Osteoblast (primary cell): ENCODE measurements around the gene AGBL4. TPM values are rescaled to one million over a fixed set of nuclear protein-coding genes. Genes with fewer than 3 reads are reported as not detected.

Experiments
- DNase-seq: peaks from one replicate; pipeline ENCODE4 v3.0.0; 2011; ENCODE audit warnings: low spot score, mixed read lengths; ENCODE audit not compliant: insufficient read length; ENCODE audit errors: missing footprints
- H2AFZ ChIP-seq: 2 replicates; pipeline ENCODE4 v1.6.0; 2011; ENCODE audit warnings: mild to moderate bottlenecking, low read length
- H3K27ac ChIP-seq: 2 replicates; pipeline ENCODE4 v1.5.1; 2011; ENCODE audit warnings: mild to moderate bottlenecking, low read depth, low read length, moderate library complexity
- H3K27me3 ChIP-seq: 2 replicates; pipeline ENCODE4 v1.6.0; 2012; ENCODE audit warnings: mild to moderate bottlenecking, control low read depth, inconsistent platforms, low read length, moderate library complexity; ENCODE audit not compliant: insufficient read depth
- H3K36me3 ChIP-seq: 2 replicates; pipeline ENCODE4 v1.5.1; 2011; ENCODE audit warnings: mild to moderate bottlenecking, low read length, control low read depth, moderate library complexity; ENCODE audit not compliant: insufficient read depth
- H3K4me1 ChIP-seq: 2 replicates; pipeline ENCODE4 v1.5.1; 2011; ENCODE audit warnings: mild to moderate bottlenecking, low read length, control low read depth, moderate library complexity; ENCODE audit not compliant: insufficient read depth
- H3K4me2 ChIP-seq: 2 replicates; pipeline ENCODE4 v1.6.0; 2011; ENCODE audit warnings: mild to moderate bottlenecking, low read length; ENCODE audit not compliant: insufficient read depth
- H3K4me3 ChIP-seq: fragments of 200-600 bp; sonication (generic); 3 replicates; pipeline ENCODE4 v1.5.1; 2012; ENCODE audit warnings: mild to moderate bottlenecking, low read length, inconsistent platforms; ENCODE audit not compliant: insufficient read depth
- H3K79me2 ChIP-seq: 2 replicates; pipeline ENCODE4 v1.6.0; 2012; ENCODE audit warnings: mild to moderate bottlenecking, low read length, control low read depth, inconsistent platforms; ENCODE audit not compliant: insufficient read depth
- H3K9me3 ChIP-seq: 2 replicates; pipeline ENCODE4 v1.5.1; 2011; ENCODE audit warnings: low read depth, low read length, control low read depth
- H4K20me1 ChIP-seq: 2 replicates; pipeline ENCODE4 v1.6.0; 2012; ENCODE audit warnings: mild to moderate bottlenecking, low read length, control low read depth; ENCODE audit not compliant: insufficient read depth
- total RNA-seq: library from RNA; depleted of rRNA; stranded (reverse); fragments of >200 nt; gene quantifications from 2 replicates; pipeline ENCODE4 v1.2.3, GENCODE V29; 2012
- TF ChIP-seq, protein P1 (sequence below): IDR thresholded peaks from 2 replicates; pipeline ENCODE4 v1.5.1; 2011; ENCODE audit warnings: mild to moderate bottlenecking, low read depth, low read length, moderate library complexity; ENCODE audit errors: extremely low read depth

AGBL4 gene
- total RNA-seq, 1 donor = not detected

DNA sequence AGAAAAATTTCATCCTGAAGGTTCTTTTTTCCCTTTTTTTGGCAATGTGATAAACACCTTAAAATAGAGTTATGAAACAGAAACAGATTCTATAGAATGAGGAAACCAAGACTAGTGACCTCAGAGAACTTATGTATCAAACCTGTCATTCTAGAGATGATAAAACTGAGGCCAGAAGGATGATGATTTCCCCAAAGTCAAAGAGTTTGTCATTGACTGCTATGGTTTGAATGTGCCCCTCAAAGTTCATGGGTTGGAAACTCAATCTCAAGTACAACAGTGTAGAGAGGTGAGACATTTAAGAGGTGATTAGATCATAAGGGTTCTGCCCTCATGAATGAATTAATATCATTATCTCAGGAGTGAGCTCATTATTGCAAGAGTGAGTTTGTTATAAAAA, 1233.4 kb downstream of the AGBL4 start:
- H3K4me1 ChIP-seq = no peaks in the 10 kb centered on the region
- H3K36me3 ChIP-seq = no peaks in the 10 kb centered on the region
- no peaks in the 10 kb centered on the region for H3K79me2 ChIP-seq
- no peak overlapping the region for H3K27ac ChIP-seq
- H3K4me3 ChIP-seq = no peak overlapping the region
- H3K4me2 ChIP-seq = no peak overlapping the region
- H3K9me3 ChIP-seq = no peaks in the 10 kb centered on the region
- no peaks in the 10 kb centered on the region for H4K20me1 ChIP-seq
- H3K27me3 ChIP-seq = no peaks in the 10 kb centered on the region
- H2AFZ ChIP-seq = no peak overlapping the region
- no peak for DNase-seq
- TF ChIP-seq, protein P1, sequence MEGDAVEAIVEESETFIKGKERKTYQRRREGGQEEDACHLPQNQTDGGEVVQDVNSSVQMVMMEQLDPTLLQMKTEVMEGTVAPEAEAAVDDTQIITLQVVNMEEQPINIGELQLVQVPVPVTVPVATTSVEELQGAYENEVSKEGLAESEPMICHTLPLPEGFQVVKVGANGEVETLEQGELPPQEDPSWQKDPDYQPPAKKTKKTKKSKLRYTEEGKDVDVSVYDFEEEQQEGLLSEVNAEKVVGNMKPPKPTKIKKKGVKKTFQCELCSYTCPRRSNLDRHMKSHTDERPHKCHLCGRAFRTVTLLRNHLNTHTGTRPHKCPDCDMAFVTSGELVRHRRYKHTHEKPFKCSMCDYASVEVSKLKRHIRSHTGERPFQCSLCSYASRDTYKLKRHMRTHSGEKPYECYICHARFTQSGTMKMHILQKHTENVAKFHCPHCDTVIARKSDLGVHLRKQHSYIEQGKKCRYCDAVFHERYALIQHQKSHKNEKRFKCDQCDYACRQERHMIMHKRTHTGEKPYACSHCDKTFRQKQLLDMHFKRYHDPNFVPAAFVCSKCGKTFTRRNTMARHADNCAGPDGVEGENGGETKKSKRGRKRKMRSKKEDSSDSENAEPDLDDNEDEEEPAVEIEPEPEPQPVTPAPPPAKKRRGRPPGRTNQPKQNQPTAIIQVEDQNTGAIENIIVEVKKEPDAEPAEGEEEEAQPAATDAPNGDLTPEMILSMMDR = no peak

DNA sequence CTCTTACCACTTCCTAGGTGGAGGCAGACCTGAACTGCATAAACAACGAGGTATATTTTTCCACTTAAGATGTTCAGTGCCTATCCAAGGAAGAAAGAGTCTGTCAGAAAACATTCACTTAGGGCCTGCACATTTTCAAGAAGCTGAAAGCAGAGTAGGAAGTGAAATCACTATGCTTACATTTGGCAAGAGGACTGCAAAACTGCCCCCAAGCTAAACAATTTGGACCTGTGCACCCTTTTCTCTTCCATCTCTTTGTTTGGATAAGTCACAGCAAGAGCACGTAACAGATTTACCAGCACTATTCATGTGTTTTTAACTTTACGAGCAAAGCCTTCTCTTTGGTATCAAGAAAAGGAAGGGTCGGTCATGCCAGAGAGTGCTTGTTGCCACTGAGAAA, 1233.9 kb downstream of the AGBL4 start:
- H3K4me3 ChIP-seq = no peak overlapping the region
- no peaks in the 10 kb centered on the region for H3K36me3 ChIP-seq
- H3K27ac ChIP-seq = no peak overlapping the region
- no peak overlapping the region for H2AFZ ChIP-seq
- TF ChIP-seq, protein P1 = no peak
- H3K79me2 ChIP-seq = no peaks in the 10 kb centered on the region
- no peaks in the 10 kb centered on the region for H3K4me1 ChIP-seq
- no peaks in the 10 kb centered on the region for H4K20me1 ChIP-seq
- no peak overlapping the region for H3K4me2 ChIP-seq
- H3K27me3 ChIP-seq = no peaks in the 10 kb centered on the region
- no peak for DNase-seq
- H3K9me3 ChIP-seq = no peaks in the 10 kb centered on the region

DNA sequence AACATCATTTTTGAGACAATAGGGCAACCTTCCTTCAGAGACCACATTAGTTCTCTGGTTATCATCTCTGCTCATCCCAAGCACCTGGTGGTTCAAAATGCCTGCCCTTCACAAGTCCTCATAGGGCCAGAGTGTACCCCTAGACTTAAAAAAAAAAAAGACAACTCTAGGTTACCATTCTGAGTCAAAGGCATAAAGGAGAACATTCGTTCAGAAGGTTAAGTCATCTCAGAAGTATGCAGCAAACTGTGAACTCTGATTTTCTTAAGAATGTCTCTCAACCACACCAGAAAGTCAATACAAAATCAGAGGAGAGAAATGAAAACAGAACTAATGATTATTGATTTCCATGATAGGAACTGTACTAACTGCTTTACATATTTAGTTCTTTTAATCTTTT, 1237.9 kb downstream of the AGBL4 start:
- Histone ChIP-seq H3K4me2 (no peak overlapping the region), H3K27ac (no peak overlapping the region), H2AFZ (no peak overlapping the region), H3K79me2 (no peaks in the 10 kb centered on the region), H3K4me3 (no peak overlapping the region), H4K20me1 (no peaks in the 10 kb centered on the region), H3K9me3 (no peaks in the 10 kb centered on the region), H3K4me1 (no peaks in the 10 kb centered on the region), H3K36me3 (no peaks in the 10 kb centered on the region), H3K27me3 (no peaks in the 10 kb centered on the region)
- TF ChIP-seq, protein P1 = no peak
- DNase-seq = no peak

DNA sequence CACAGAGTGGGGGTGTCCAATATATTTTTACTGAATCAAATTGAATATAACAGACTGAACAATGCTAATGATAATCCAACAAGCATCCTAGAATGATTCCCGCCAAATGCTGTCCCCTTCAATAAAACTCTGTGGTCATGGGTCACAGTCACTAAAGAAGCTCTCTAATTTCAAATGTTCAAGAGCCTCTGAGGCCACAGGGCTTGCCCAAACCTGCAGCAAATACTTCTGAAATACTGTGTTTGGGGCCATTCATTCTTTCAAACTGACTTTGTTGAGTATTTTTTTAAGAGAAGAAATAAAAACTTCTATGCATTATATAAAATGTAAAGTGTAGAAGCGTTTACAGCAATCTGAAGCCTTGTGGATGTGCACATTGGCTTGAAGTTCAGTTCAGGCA, 1239.5 kb downstream of the AGBL4 start:
- no peak overlapping the region for H3K4me2 ChIP-seq
- H3K79me2 ChIP-seq = no peaks in the 10 kb centered on the region
- H3K4me1 ChIP-seq = no peaks in the 10 kb centered on the region
- H3K36me3 ChIP-seq = no peaks in the 10 kb centered on the region
- no peaks in the 10 kb centered on the region for H3K9me3 ChIP-seq
- no peaks in the 10 kb centered on the region for H4K20me1 ChIP-seq
- DNase-seq = no peak
- H3K27ac ChIP-seq = no peak overlapping the region
- no peaks in the 10 kb centered on the region for H3K27me3 ChIP-seq
- H3K4me3 ChIP-seq = no peak overlapping the region
- no peak overlapping the region for H2AFZ ChIP-seq
- TF ChIP-seq, protein P1 = no peak
